ENCODE data around the gene SCIN. TPM values are rescaled to one million over a fixed set of nuclear protein-coding genes. Genes with fewer than 3 reads are reported as not detected.
"Not testable (repeated sequence)": the region's sequence is repeated elsewhere in the genome, so short reads cannot be mapped to it uniquely, and the experiment has no call there.

Gene SCIN
- total RNA-seq, 1 experiment from 2014 or later, result 5.6 TPM

DNA sequence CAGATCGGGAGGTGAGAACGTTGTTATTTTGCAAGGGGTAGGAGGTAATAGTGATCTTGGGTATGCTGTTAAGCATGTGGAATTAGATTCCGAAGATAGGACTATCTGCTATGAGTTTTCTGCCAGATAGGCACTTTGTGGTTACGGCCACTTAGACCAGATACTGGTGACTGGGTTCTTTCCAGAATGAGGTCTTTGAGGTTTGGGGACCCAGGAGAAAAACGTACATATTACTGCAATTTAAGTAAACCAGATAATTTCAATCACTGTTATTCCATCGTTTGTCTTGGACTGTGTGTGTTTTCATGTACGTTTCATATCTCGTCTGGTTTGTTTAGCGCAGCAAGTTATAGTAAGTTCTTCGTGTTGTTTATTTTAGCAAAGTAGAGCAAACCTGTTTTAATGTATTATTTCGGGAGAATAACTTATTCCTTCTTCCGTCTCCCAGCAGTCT lies 117.2 kb downstream of the SCIN start:
- ATAC-seq (no peak), DNase-seq (ENCODE audit: low read depth, low spot score) (no peak)
- no peaks in the 10 kb centered on the region for H3K27me3 ChIP-seq (ENCODE audit: control insufficient read depth, insufficient read depth, low read length)
- H3K4me3 ChIP-seq (ENCODE audit: low read depth in 2 of 2, low read length in 2 of 2), result peak overlapping the region; percentile 96 to 97
- peaks cover 7% of the 10 kb centered on the region for H3K36me3 ChIP-seq (ENCODE audit: control insufficient read depth, insufficient read depth, low read length)
- peaks cover 29% of the 10 kb centered on the region for H3K4me1 ChIP-seq (ENCODE audit: control insufficient read depth, insufficient read depth, low read length)
- peak overlapping the region; percentile 92 for H3K27ac ChIP-seq (ENCODE audit: low read length)
- POLR2A ChIA-PET, result interaction anchor here (0.6 to 0.9 kb wide), 4 partner anchors 8 to 430 kb away, joined by 3 to 4 read pairs (median 3); no protein-coding TSS in a partner anchor
- no peaks in the 10 kb centered on the region for H3K9me3 ChIP-seq (ENCODE audit: control insufficient read depth, insufficient read depth, low read depth, low read length)
- CTCF ChIA-PET, result interaction anchor here (2.0 kb wide), 1 partner anchor 163 kb away, joined by 4 read pairs; no protein-coding TSS in a partner anchor
- BruUV-seq (replicated peaks), result no TSS peak
- in situ Hi-C loops (cut with HindIII; ENCODE audit: low pct_unique_long_range_greater_than_20kb, low sequenced_read_pairs) (no loop called here), intact Hi-C loops (cut with micrococcal nuclease; ENCODE audit: unreplicated experiment) (loop anchor here (10.0 kb wide), 1 partner anchor 427 kb away; no protein-coding TSS in a partner anchor)
- TF ChIP-seq, protein P1, sequence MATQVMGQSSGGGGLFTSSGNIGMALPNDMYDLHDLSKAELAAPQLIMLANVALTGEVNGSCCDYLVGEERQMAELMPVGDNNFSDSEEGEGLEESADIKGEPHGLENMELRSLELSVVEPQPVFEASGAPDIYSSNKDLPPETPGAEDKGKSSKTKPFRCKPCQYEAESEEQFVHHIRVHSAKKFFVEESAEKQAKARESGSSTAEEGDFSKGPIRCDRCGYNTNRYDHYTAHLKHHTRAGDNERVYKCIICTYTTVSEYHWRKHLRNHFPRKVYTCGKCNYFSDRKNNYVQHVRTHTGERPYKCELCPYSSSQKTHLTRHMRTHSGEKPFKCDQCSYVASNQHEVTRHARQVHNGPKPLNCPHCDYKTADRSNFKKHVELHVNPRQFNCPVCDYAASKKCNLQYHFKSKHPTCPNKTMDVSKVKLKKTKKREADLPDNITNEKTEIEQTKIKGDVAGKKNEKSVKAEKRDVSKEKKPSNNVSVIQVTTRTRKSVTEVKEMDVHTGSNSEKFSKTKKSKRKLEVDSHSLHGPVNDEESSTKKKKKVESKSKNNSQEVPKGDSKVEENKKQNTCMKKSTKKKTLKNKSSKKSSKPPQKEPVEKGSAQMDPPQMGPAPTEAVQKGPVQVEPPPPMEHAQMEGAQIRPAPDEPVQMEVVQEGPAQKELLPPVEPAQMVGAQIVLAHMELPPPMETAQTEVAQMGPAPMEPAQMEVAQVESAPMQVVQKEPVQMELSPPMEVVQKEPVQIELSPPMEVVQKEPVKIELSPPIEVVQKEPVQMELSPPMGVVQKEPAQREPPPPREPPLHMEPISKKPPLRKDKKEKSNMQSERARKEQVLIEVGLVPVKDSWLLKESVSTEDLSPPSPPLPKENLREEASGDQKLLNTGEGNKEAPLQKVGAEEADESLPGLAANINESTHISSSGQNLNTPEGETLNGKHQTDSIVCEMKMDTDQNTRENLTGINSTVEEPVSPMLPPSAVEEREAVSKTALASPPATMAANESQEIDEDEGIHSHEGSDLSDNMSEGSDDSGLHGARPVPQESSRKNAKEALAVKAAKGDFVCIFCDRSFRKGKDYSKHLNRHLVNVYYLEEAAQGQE (IDR thresholded peaks at IDR 0.05; ENCODE audit: insufficient read depth in 1 of 2, low read depth in 2 of 2, low read length in 1 of 2), result no peak
- TF ChIP-seq SIN3A (IDR thresholded peaks at IDR 0.05; ENCODE audit: borderline replicate concordance, insufficient read depth, low read depth, low read length) (no peak), TCF7L2 (IDR thresholded peaks at IDR 0.05; ENCODE audit: low read depth, low read length) (no peak), POLR2AphosphoS5 (IDR thresholded peaks at IDR 0.05; ENCODE audit: low read depth, low read length) (no peak)
- TF ChIP-seq, protein P2, sequence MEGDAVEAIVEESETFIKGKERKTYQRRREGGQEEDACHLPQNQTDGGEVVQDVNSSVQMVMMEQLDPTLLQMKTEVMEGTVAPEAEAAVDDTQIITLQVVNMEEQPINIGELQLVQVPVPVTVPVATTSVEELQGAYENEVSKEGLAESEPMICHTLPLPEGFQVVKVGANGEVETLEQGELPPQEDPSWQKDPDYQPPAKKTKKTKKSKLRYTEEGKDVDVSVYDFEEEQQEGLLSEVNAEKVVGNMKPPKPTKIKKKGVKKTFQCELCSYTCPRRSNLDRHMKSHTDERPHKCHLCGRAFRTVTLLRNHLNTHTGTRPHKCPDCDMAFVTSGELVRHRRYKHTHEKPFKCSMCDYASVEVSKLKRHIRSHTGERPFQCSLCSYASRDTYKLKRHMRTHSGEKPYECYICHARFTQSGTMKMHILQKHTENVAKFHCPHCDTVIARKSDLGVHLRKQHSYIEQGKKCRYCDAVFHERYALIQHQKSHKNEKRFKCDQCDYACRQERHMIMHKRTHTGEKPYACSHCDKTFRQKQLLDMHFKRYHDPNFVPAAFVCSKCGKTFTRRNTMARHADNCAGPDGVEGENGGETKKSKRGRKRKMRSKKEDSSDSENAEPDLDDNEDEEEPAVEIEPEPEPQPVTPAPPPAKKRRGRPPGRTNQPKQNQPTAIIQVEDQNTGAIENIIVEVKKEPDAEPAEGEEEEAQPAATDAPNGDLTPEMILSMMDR (IDR thresholded peaks at IDR 0.05), result no peak

DNA sequence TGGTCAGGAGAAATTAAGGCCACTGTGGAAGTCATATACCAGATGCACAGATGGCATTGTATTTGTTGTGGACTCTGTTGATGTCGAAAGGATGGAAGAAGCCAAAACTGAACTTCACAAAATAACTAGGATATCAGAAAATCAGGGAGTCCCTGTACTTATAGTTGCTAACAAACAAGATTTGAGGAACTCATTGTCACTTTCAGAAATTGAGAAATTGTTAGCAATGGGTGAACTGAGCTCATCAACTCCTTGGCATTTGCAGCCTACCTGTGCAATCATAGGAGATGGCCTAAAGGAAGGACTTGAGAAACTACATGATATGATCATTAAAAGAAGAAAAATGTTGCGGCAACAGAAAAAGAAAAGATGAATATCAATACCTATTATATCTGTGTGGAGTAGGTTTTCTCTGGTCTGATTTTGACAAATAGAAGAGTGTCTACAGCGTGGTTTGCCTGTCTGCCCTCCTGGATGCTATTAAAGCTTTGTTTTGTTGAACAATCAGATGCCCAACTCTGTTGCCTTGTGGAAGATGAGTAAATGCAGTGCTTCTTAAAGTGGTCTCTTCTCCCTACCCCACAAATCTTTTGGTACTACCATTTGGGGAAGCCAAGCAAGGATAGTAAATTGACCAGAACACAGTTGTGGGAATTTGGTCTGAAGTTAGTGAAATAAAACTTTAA lies 118.1 kb downstream of the SCIN start:
- DNase-seq (ENCODE audit: low read depth, low spot score); CTCF ChIA-PET; in situ Hi-C loops (cut with HindIII; ENCODE audit: low pct_unique_long_range_greater_than_20kb, low sequenced_read_pairs); H3K36me3 ChIP-seq (ENCODE audit: control insufficient read depth, insufficient read depth, low read length); H3K27me3 ChIP-seq (ENCODE audit: control insufficient read depth, insufficient read depth, low read length); H3K9me3 ChIP-seq (ENCODE audit: control insufficient read depth, insufficient read depth, low read depth, low read length); POLR2A ChIA-PET; ATAC-seq; H3K27ac ChIP-seq (ENCODE audit: low read length): not testable (repeated sequence)
- H3K4me1 ChIP-seq (ENCODE audit: control insufficient read depth, insufficient read depth, low read length), result peaks cover 29% of the 10 kb centered on the region
- peak overlapping the region in 1 of 2 experiments; percentile 97; a peak in 1 of 4 replicates for H3K4me3 ChIP-seq (ENCODE audit: low read depth in 2 of 2, low read length in 2 of 2)
- BruUV-seq (replicated peaks), result TSS peak; percentile 75
- intact Hi-C loops (cut with micrococcal nuclease; ENCODE audit: unreplicated experiment), result loop anchor here (10.0 kb wide), 1 partner anchor 426 kb away; no protein-coding TSS in a partner anchor

DNA sequence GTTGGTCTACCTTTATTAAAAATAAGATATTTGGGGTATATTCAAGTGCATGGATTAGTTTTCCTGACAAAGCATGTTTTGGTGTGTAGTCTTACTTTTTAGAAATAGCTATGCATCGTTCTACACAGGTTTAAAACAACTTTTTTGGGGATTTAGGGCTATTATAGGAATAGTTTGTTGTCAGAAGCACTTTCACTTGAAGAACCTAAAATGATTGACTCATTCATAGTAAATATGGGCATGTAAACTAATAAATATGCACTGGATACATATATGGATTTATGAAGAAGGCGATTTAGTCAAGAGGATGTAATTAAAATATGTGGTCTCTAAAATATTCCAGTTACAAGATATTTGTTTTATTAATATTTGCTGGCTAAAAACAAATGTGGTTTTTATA lies 118.9 kb downstream of the SCIN start:
- H3K27ac ChIP-seq (ENCODE audit: low read length), result no peak overlapping the region
- peaks cover 7% of the 10 kb centered on the region for H3K36me3 ChIP-seq (ENCODE audit: control insufficient read depth, insufficient read depth, low read length)
- intact Hi-C loops (cut with micrococcal nuclease; ENCODE audit: unreplicated experiment), result loop anchor here (10.0 kb wide), 1 partner anchor 425 kb away; no protein-coding TSS in a partner anchor
- peaks cover 29% of the 10 kb centered on the region for H3K4me1 ChIP-seq (ENCODE audit: control insufficient read depth, insufficient read depth, low read length)
- no peaks in the 10 kb centered on the region for H3K9me3 ChIP-seq (ENCODE audit: control insufficient read depth, insufficient read depth, low read depth, low read length)
- peak overlapping the region in 1 of 2 experiments; percentile 4; a peak in 1 of 4 replicates for H3K4me3 ChIP-seq (ENCODE audit: low read depth in 2 of 2, low read length in 2 of 2)
- H3K27me3 ChIP-seq (ENCODE audit: control insufficient read depth, insufficient read depth, low read length), result no peaks in the 10 kb centered on the region
- in situ Hi-C loops (cut with HindIII; ENCODE audit: low pct_unique_long_range_greater_than_20kb, low sequenced_read_pairs), result no loop called here
- ChIA-PET POLR2A (interaction anchor here (0.7 kb wide), 1 partner anchor 9 kb away, joined by 5 read pairs; no protein-coding TSS in a partner anchor), CTCF (interaction anchor here (0.7 kb wide), 2 partner anchors 97 to 165 kb away, joined by 3 to 8 read pairs; no protein-coding TSS in a partner anchor)
- TF ChIP-seq TCF7L2 (IDR thresholded peaks at IDR 0.05; ENCODE audit: low read depth, low read length) (no peak), SIN3A (IDR thresholded peaks at IDR 0.05; ENCODE audit: borderline replicate concordance, insufficient read depth, low read depth, low read length) (no peak), POLR2AphosphoS5 (IDR thresholded peaks at IDR 0.05; ENCODE audit: low read depth, low read length) (no peak)
- TF ChIP-seq, protein P1 (IDR thresholded peaks at IDR 0.05; ENCODE audit: insufficient read depth in 1 of 2, low read depth in 2 of 2, low read length in 1 of 2), result no peak
- TF ChIP-seq, protein P2 (IDR thresholded peaks at IDR 0.05), result no peak
- DNase-seq (ENCODE audit: low read depth, low spot score) (no peak), ATAC-seq (no peak)
- no TSS peak for BruUV-seq (replicated peaks)

Measured in Panc1 (cell line).